Muscle layer of colon (tissue), 2 donors: ENCODE results near the gene MRPL19.
"Not testable (repeated sequence)": the region's sequence is repeated elsewhere in the genome, so short reads cannot be mapped to it uniquely, and the experiment has no call there.

Source experiments
- H3K27ac ChIP-seq: one replicate; pipeline ENCODE4 v1.7.0; 2013; ENCODE audit warnings: low read depth, mild to moderate bottlenecking, low read length, moderate library complexity
- H3K27me3 ChIP-seq, 2 donors: one replicate each; pipeline ENCODE4 v1.7.0; 2013; ENCODE audit warnings: low read length in 2 of 2, mild to moderate bottlenecking in 2 of 2; ENCODE audit not compliant: insufficient read depth in 2 of 2, control insufficient read depth in 1 of 2
- H3K36me3 ChIP-seq: one replicate; pipeline ENCODE4 v1.7.0; 2013; ENCODE audit warnings: mild to moderate bottlenecking, low read length; ENCODE audit not compliant: insufficient read depth
- H3K4me1 ChIP-seq: one replicate; pipeline ENCODE4 v1.7.0; 2013; ENCODE audit warnings: mild to moderate bottlenecking, low read length; ENCODE audit not compliant: insufficient read depth
- H3K4me3 ChIP-seq, 2 donors: one replicate each; pipeline ENCODE4 v1.7.0; 2013; ENCODE audit warnings: low read length in 2 of 2, low read depth in 1 of 2, mild to moderate bottlenecking in 1 of 2, moderate library complexity in 1 of 2
- H3K9ac ChIP-seq: one replicate; pipeline ENCODE4 v1.7.0; 2013; ENCODE audit warnings: low read length
- H3K9me3 ChIP-seq: one replicate; pipeline ENCODE4 v1.7.0; 2013; ENCODE audit warnings: mild to moderate bottlenecking, low read length
- donor health status: abdominal sarcoma.
- donor health status: Adenocarcinoma of cecum.

Gene MRPL19

GRCh38 chr2:75675908-75676307, 29.3 kb downstream of the MRPL19 start:
- Histone ChIP-seq H3K9me3 (no peaks in the 10 kb centered on the region), H3K27ac (no peak overlapping the region), H3K4me3 (no peak overlapping the region), H3K4me1 (peaks cover 6% of the 10 kb centered on the region), H3K36me3 (peaks cover 31% of the 10 kb centered on the region), H3K27me3 (no peaks in the 10 kb centered on the region), H3K9ac (no peak overlapping the region)

GRCh38 chr2:75676464-75676863, 29.9 kb downstream of the MRPL19 start:
- Histone ChIP-seq H3K4me3 (no peak overlapping the region), H3K9me3 (no peaks in the 10 kb centered on the region), H3K27ac (no peak overlapping the region), H3K36me3 (peaks cover 27% of the 10 kb centered on the region), H3K4me1 (peaks cover 6% of the 10 kb centered on the region), H3K27me3 (no peaks in the 10 kb centered on the region), H3K9ac (no peak overlapping the region)

GRCh38 chr2:75679556-75679955, 33.0 kb downstream of the MRPL19 start:
- Histone ChIP-seq H3K36me3 (peaks cover 23% of the 10 kb centered on the region), H3K4me1 (peaks cover 6% of the 10 kb centered on the region), H3K4me3 (no peak overlapping the region), H3K27ac (no peak overlapping the region), H3K9ac (no peak overlapping the region), H3K27me3 (no peaks in the 10 kb centered on the region), H3K9me3 (no peaks in the 10 kb centered on the region)

- Histone ChIP-seq H3K9ac (no peak overlapping the region), H3K4me1 (peaks cover 6% of the 10 kb centered on the region), H3K27me3 (no peaks in the 10 kb centered on the region), H3K4me3 (no peak overlapping the region), H3K9me3 (no peaks in the 10 kb centered on the region), H3K36me3 (peaks cover 23% of the 10 kb centered on the region), H3K27ac (no peak overlapping the region)
Observed at GRCh38 chr2:75680402-75680801, 33.8 kb downstream of the MRPL19 start.

- H3K4me1 ChIP-seq, H3K27me3 ChIP-seq, H3K27ac ChIP-seq, H3K9ac ChIP-seq, H3K9me3 ChIP-seq, H3K4me3 ChIP-seq: not testable (repeated sequence)
- peaks cover 42% of the 10 kb centered on the region for H3K36me3 ChIP-seq
Observed at GRCh38 chr2:75683430-75683829, 36.8 kb downstream of the MRPL19 start.

GRCh38 chr2:75688196-75688595, 41.6 kb downstream of the MRPL19 start:
- H3K27me3 ChIP-seq, result no peaks in the 10 kb centered on the region
- H3K27ac ChIP-seq, result no peak overlapping the region
- H3K9me3 ChIP-seq, result no peaks in the 10 kb centered on the region
- no peak overlapping the region for H3K9ac ChIP-seq
- H3K4me1 ChIP-seq, result no peaks in the 10 kb centered on the region
- no peak overlapping the region for H3K4me3 ChIP-seq
- H3K36me3 ChIP-seq, result peaks cover 42% of the 10 kb centered on the region

GRCh38 chr2:75698918-75699317, 52.3 kb downstream of the MRPL19 start:
- Histone ChIP-seq H3K4me3 (no peak overlapping the region), H3K4me1 (no peaks in the 10 kb centered on the region), H3K9ac (no peak overlapping the region), H3K9me3 (no peaks in the 10 kb centered on the region), H3K27ac (no peak overlapping the region), H3K27me3 (no peaks in the 10 kb centered on the region), H3K36me3 (peaks cover 29% of the 10 kb centered on the region)

- H3K36me3 ChIP-seq, result peaks cover 44% of the 10 kb centered on the region
- H3K27me3 ChIP-seq, result no peaks in the 10 kb centered on the region
- H3K4me1 ChIP-seq, result no peaks in the 10 kb centered on the region
- no peak overlapping the region for H3K9ac ChIP-seq
- no peak overlapping the region for H3K27ac ChIP-seq
- no peak overlapping the region for H3K4me3 ChIP-seq
- no peaks in the 10 kb centered on the region for H3K9me3 ChIP-seq
Observed at GRCh38 chr2:75702593-75702992, 56.0 kb downstream of the MRPL19 start.

GRCh38 chr2:75703589-75704287, 57.2 kb downstream of the MRPL19 start:
- Histone ChIP-seq H3K27ac (no peak overlapping the region), H3K36me3 (peaks cover 38% of the 10 kb centered on the region), H3K4me1 (peaks cover 2% of the 10 kb centered on the region)

GRCh38 chr2:75705921-75706320, 59.3 kb downstream of the MRPL19 start:
- Histone ChIP-seq H3K9ac (no peak overlapping the region), H3K4me1 (peaks cover 4% of the 10 kb centered on the region), H3K27ac (no peak overlapping the region), H3K27me3 (no peaks in the 10 kb centered on the region), H3K36me3 (peaks cover 34% of the 10 kb centered on the region), H3K4me3 (no peak overlapping the region), H3K9me3 (no peaks in the 10 kb centered on the region)

More at GRCh38 chr2:75703589-75704287, 57.2 kb downstream of the MRPL19 start:
- H3K4me3 ChIP-seq, result no peak overlapping the region
- H3K9me3 ChIP-seq, result no peaks in the 10 kb centered on the region
- no peaks in the 10 kb centered on the region for H3K27me3 ChIP-seq
- H3K9ac ChIP-seq, result no peak overlapping the region

GRCh38 chr2:75707901-75708300, 61.3 kb downstream of the MRPL19 start:
- H3K27ac ChIP-seq, result no peak overlapping the region
- H3K4me3 ChIP-seq, result no peak overlapping the region
- H3K9ac ChIP-seq, result no peak overlapping the region
- H3K9me3 ChIP-seq, result no peaks in the 10 kb centered on the region
- no peaks in the 10 kb centered on the region for H3K27me3 ChIP-seq
- peaks cover 18% of the 10 kb centered on the region for H3K36me3 ChIP-seq
- H3K4me1 ChIP-seq, result peaks cover 4% of the 10 kb centered on the region

- no peak overlapping the region for H3K9ac ChIP-seq
- peak overlapping the region in 1 of 2 donors; percentile 62 for H3K4me3 ChIP-seq
- no peaks in the 10 kb centered on the region for H3K9me3 ChIP-seq
Observed at GRCh38 chr2:75709297-75709696, 62.7 kb downstream of the MRPL19 start.

More at GRCh38 chr2:75709297-75709696, 62.7 kb downstream of the MRPL19 start:
- Histone ChIP-seq H3K36me3 (peaks cover 16% of the 10 kb centered on the region), H3K27me3 (no peaks in the 10 kb centered on the region), H3K27ac (no peak overlapping the region), H3K4me1 (peaks cover 4% of the 10 kb centered on the region)
